K562 (cell line): Measurements from ENCODE around the gene NAV2. TPM values are rescaled to one million over a fixed set of nuclear protein-coding genes. Genes with fewer than 3 reads are reported as not detected.

Source experiments
- ATF3 ChIP-seq, 2 experiments: fragments of 450-650 bp in 1 of 2; sonication (generic) in 1 of 2; formaldehyde crosslinking in 1 of 2; IDR thresholded peaks in 1 of 2; conservative IDR thresholded peaks in 1 of 2; 2 replicates each; pipeline versions ENCODE4 v1.6.1 to v1.8.1; 2016 to 2023; ENCODE audit warnings: mild to moderate bottlenecking in 2 of 2, moderate library complexity in 2 of 2, inconsistent platforms in 1 of 2, missing genetic modification reagents in 1 of 2
- BDP1 ChIP-seq: IDR thresholded peaks from 3 replicates; pipeline ENCODE4 v1.6.1; 2011; ENCODE audit not compliant: insufficient read length, insufficient read depth
- CBFA2T2 ChIP-seq: fragments of 450-650 bp; conservative IDR thresholded peaks from 2 replicates; pipeline ENCODE4 v1.6.1; 2017; ENCODE audit warnings: mild to moderate bottlenecking
- CCAR2 ChIP-seq: fragments of 200-400 bp; formaldehyde crosslinking; IDR thresholded peaks from 2 replicates; pipeline ENCODE4 v1.6.1; 2017; ENCODE audit warnings: mild to moderate bottlenecking, low read depth, low read length
- GTF2E2 ChIP-seq: fragments of 200-800 bp; sonication (Bioruptor generic); IDR thresholded peaks from 2 replicates; pipeline ENCODE4 v1.6.1; 2016; ENCODE audit warnings: missing genetic modification characterization, missing compliant biosample characterization
- MITF ChIP-seq: IDR thresholded peaks from 2 replicates; pipeline ENCODE4 v1.6.1; 2014; ENCODE audit warnings: antibody characterized with exemption
- NFIC ChIP-seq: fragments of 450-650 bp; IDR thresholded peaks from 2 replicates; pipeline ENCODE4 v1.6.1; 2017; ENCODE audit warnings: mild to moderate bottlenecking, inconsistent platforms
- POLR2A ChIP-seq: fragments of 450-650 bp; conservative IDR thresholded peaks from 2 replicates; pipeline ENCODE4 v1.6.1; 2016
- POLR2G ChIP-seq: fragments of 200-400 bp; formaldehyde crosslinking; IDR thresholded peaks from 2 replicates; pipeline ENCODE4 v1.6.1; 2017; ENCODE audit warnings: low read depth, mild to moderate bottlenecking, antibody characterized with exemption, low read length, moderate library complexity
- TBP ChIP-seq: optimal IDR thresholded peaks from 2 replicates; pipeline ENCODE3; 2011; ENCODE audit warnings: low read depth, low read length, improper control_type of control experiment
- U2AF2 ChIP-seq: fragments of 200-400 bp; formaldehyde crosslinking; optimal IDR thresholded peaks from 2 replicates; pipeline ENCODE3; 2017; ENCODE audit warnings: low read depth, mild to moderate bottlenecking, low read length
- XRCC4 ChIP-seq: IDR thresholded peaks from one replicate; pipeline ENCODE4 v1.6.1; 2011; ENCODE audit not compliant: insufficient read depth, insufficient read length; ENCODE audit errors: extremely low read depth
- ZFPM2 ChIP-seq: fragments of 250-450 bp; sonication (Bioruptor Pico); IDR thresholded peaks from 2 replicates; pipeline ENCODE4 v1.5.1; 2022; ENCODE audit warnings: mild to moderate bottlenecking
- ZNF398 ChIP-seq: fragments of 250-450 bp; sonication (Bioruptor Pico); IDR thresholded peaks from 2 replicates; pipeline ENCODE4 v1.8.0; 2021; ENCODE audit warnings: moderate library complexity, mild to moderate bottlenecking, inconsistent platforms
- ZNF512 ChIP-seq: IDR thresholded peaks from 2 replicates; pipeline ENCODE4 v1.6.1; 2016; ENCODE audit warnings: missing genetic modification characterization, missing compliant biosample characterization
- ZNF586 ChIP-seq: fragments of 450-650 bp; formaldehyde crosslinking; conservative IDR thresholded peaks from 2 replicates; pipeline ENCODE4 v1.4.0; 2020; ENCODE audit warnings: mild to moderate bottlenecking, moderate library complexity
- ZNF77 ChIP-seq: fragments of 250-450 bp; sonication (Bioruptor Pico); IDR thresholded peaks from 2 replicates; pipeline ENCODE4 v1.5.0; 2020
- ZNF830 ChIP-seq: fragments of 250-450 bp; sonication (Bioruptor Pico); IDR thresholded peaks from 2 replicates; pipeline ENCODE4 v1.5.0; 2021; ENCODE audit warnings: mild to moderate bottlenecking
- polyA plus RNA-seq, 8 experiments: library from polyadenylated mRNA; depleted of rRNA in 4 of 8; stranded (reverse) in 5 of 8; unstranded in 3 of 8; fragments of >200 nt; fragmentation: Nextera tagmentation in 2 of 8; fragmentation: Illumina TruSeq in 1 of 8; extraction: Ambion mirVana in 2 of 8; extraction: Trizol in 1 of 8; gene quantifications; 2 replicates each; pipeline versions ENCODE4 v1.2.1 to v1.2.3, GENCODE V29; 2011 to 2014; ENCODE audit warnings: inconsistent platforms in 1 of 8, missing spikeins in 1 of 8
- total RNA-seq, 7 experiments: library from RNA; depleted of rRNA in 6 of 7; stranded (reverse); fragments of >200 nt in 6 of 7; fragmentation: Illumina TruSeq in 2 of 7; extraction: Trizol in 2 of 7; gene quantifications; 2 replicates each; pipeline versions ENCODE4 v1.2.1 to v1.2.3, GENCODE V29; 2011 to 2021; ENCODE audit warnings: low replicate concordance in 1 of 7
- TF ChIP-seq, protein P1 (sequence below): sonication (generic); formaldehyde crosslinking; IDR thresholded peaks from 2 replicates; pipeline ENCODE4 v1.8.0; 2022; ENCODE audit warnings: mild to moderate bottlenecking, missing genetic modification reagents

NAV2 gene
- total and polyA plus RNA-seq, 9 of the 15 experiments (the other 6 are each of a cell fraction or from before 2014, with no cell fraction given), result 0.03 to 0.35 (median 0.05) TPM

GRCh38 chr11:20089796-20090653, 377.4 kb downstream of the NAV2 start (continued):
- TF ChIP-seq GTF2E2 (tag) (peak; percentile 40; the same call in 1 of the 2 replicates), POLR2G (no peak), ZNF830 (CRISPR knock-in tag) (no peak), TBP (no peak), BDP1 (no peak), ATF3 (IDR thresholded peaks at IDR 0.05) (no peak; the same call in 1 of the 2 replicates), ATF3 (CRISPR knock-in tag; conservative IDR thresholded peaks at IDR 0.05) (no peak), ZNF398 (no peak), ZNF586 (CRISPR knock-in tag) (no peak), ZNF77 (no peak), POLR2A (no peak), XRCC4 (no peak), ZNF512 (peak; percentile 93), ZFPM2 (CRISPR knock-in tag) (no peak), CCAR2 (no peak), MITF (no peak), U2AF2 (no peak), CBFA2T2 (peak; percentile 69), NFIC (no peak; the same call in 1 of the 2 replicates)
- TF ChIP-seq, protein P1, sequence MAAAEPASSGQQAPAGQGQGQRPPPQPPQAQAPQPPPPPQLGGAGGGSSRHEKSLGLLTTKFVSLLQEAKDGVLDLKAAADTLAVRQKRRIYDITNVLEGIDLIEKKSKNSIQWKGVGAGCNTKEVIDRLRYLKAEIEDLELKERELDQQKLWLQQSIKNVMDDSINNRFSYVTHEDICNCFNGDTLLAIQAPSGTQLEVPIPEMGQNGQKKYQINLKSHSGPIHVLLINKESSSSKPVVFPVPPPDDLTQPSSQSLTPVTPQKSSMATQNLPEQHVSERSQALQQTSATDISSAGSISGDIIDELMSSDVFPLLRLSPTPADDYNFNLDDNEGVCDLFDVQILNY, result no peak
